Epithelial cell of prostate (primary cell): Measurements from ENCODE around the gene ADAP1.
"Not testable (repeated sequence)": the region's sequence is repeated elsewhere in the genome, so short reads cannot be mapped to it uniquely, and the experiment has no call there.

Experiments used
- DNase-seq: peaks from one replicate; pipeline ENCODE4 v3.0.0-alpha.2; 2011; ENCODE audit warnings: low read depth, low spot score
- H3K27ac ChIP-seq: fragments of 450-650 bp; 2 replicates; pipeline ENCODE4 v1.5.1; 2017; ENCODE audit warnings: mild to moderate bottlenecking

The ADAP1 gene

GRCh38 chr7:915291-916218 is 38.9 kb downstream of the ADAP1 start:
- DNase-seq = no peak
- no peak overlapping the region for H3K27ac ChIP-seq

GRCh38 chr7:914521-915194 is 39.8 kb downstream of the ADAP1 start:
- peak overlapping the region; percentile 2 for H3K27ac ChIP-seq
- no peak for DNase-seq

- DNase-seq = peak; percentile 22
- peak overlapping the region; percentile 2 for H3K27ac ChIP-seq
Observed at GRCh38 chr7:913736-914520, 40.6 kb downstream of the ADAP1 start.

GRCh38 chr7:911791-912480 is 42.5 kb downstream of the ADAP1 start:
- no peak for DNase-seq
- no peak overlapping the region for H3K27ac ChIP-seq

- DNase-seq = no peak
Observed at GRCh38 chr7:910931-911431, 43.5 kb downstream of the ADAP1 start.

GRCh38 chr7:910441-910861 is 44.0 kb downstream of the ADAP1 start:
- no peak for DNase-seq
- no peak overlapping the region for H3K27ac ChIP-seq

More at GRCh38 chr7:910931-911431, 43.5 kb downstream of the ADAP1 start:
- H3K27ac ChIP-seq = no peak overlapping the region

- H3K27ac ChIP-seq = no peak overlapping the region
- no peak for DNase-seq
Observed at GRCh38 chr7:909358-910329, 44.8 kb downstream of the ADAP1 start.

- not testable (repeated sequence) for DNase-seq, H3K27ac ChIP-seq
Observed at GRCh38 chr7:908591-909357, 45.7 kb downstream of the ADAP1 start.

GRCh38 chr7:908159-908581 is 46.3 kb downstream of the ADAP1 start:
- no peak overlapping the region for H3K27ac ChIP-seq
- DNase-seq = no peak

- no peak overlapping the region for H3K27ac ChIP-seq
- DNase-seq = no peak
Observed at GRCh38 chr7:907158-907980, 47.1 kb downstream of the ADAP1 start.

- no peak overlapping the region for H3K27ac ChIP-seq
- no peak for DNase-seq
Observed at GRCh38 chr7:906776-907157, 47.7 kb downstream of the ADAP1 start.

GRCh38 chr7:904847-905246 is 49.6 kb downstream of the ADAP1 start:
- no peak for DNase-seq
- H3K27ac ChIP-seq = no peak overlapping the region

GRCh38 chr7:903921-904755 is 50.3 kb downstream of the ADAP1 start:
- no peak overlapping the region for H3K27ac ChIP-seq
- DNase-seq = no peak

GRCh38 chr7:902996-903395 is 51.5 kb downstream of the ADAP1 start:
- H3K27ac ChIP-seq = no peak overlapping the region
- DNase-seq = no peak

GRCh38 chr7:901388-902154 is 52.9 kb downstream of the ADAP1 start:
- H3K27ac ChIP-seq = no peak overlapping the region
- no peak for DNase-seq

- DNase-seq = no peak
- H3K27ac ChIP-seq = no peak overlapping the region
Observed at GRCh38 chr7:901041-901387, 53.5 kb downstream of the ADAP1 start.
